ENCODE data around the gene GID8.

DNA sequence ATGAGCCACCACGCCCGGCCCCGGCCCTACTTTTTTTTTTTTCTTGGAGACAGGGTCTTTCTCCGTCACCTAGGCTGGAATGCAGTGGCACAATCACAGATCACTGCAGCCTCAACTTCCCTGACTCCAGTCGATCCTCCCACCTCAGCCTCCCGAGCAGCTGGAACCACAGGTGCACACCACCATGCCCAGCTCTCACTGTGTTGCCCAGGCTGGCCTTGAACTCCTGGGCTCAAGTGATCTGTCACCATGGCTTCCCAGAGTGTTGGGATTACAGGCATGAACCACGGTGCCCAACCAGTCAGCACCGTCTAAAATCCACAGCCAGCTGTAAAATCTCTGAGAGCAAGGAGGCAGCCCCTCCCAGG, 32.0 kb downstream of the GID8 start:
- TF ChIP-seq POLR2A (IDR thresholded peaks at IDR 0.05; ENCODE audit: low read depth, low read length) = no peak
- TF ChIP-seq, protein P1, sequence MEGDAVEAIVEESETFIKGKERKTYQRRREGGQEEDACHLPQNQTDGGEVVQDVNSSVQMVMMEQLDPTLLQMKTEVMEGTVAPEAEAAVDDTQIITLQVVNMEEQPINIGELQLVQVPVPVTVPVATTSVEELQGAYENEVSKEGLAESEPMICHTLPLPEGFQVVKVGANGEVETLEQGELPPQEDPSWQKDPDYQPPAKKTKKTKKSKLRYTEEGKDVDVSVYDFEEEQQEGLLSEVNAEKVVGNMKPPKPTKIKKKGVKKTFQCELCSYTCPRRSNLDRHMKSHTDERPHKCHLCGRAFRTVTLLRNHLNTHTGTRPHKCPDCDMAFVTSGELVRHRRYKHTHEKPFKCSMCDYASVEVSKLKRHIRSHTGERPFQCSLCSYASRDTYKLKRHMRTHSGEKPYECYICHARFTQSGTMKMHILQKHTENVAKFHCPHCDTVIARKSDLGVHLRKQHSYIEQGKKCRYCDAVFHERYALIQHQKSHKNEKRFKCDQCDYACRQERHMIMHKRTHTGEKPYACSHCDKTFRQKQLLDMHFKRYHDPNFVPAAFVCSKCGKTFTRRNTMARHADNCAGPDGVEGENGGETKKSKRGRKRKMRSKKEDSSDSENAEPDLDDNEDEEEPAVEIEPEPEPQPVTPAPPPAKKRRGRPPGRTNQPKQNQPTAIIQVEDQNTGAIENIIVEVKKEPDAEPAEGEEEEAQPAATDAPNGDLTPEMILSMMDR (conservative IDR thresholded peaks at IDR 0.05; ENCODE audit: low read depth, low read length) = no peak
- no peak for TF ChIP-seq RFX5 (IDR thresholded peaks at IDR 0.05; ENCODE audit: low read depth, low read length)
- TF ChIP-seq MAZ (IDR thresholded peaks at IDR 0.05; ENCODE audit: borderline replicate concordance, low read depth, low read length) = no peak
- TF ChIP-seq, protein P2, sequence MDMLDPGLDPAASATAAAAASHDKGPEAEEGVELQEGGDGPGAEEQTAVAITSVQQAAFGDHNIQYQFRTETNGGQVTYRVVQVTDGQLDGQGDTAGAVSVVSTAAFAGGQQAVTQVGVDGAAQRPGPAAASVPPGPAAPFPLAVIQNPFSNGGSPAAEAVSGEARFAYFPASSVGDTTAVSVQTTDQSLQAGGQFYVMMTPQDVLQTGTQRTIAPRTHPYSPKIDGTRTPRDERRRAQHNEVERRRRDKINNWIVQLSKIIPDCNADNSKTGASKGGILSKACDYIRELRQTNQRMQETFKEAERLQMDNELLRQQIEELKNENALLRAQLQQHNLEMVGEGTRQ (IDR thresholded peaks at IDR 0.05; ENCODE audit: low read depth, low read length) = no peak
- no peak for TF ChIP-seq RAD21 (IDR thresholded peaks at IDR 0.05; ENCODE audit: low read length)
- no peak for TF ChIP-seq BHLHE40 (IDR thresholded peaks at IDR 0.05; ENCODE audit: low read depth, low read length)
- TF ChIP-seq CEBPB (IDR thresholded peaks at IDR 0.05; ENCODE audit: low read depth, low read length) = no peak
- TF ChIP-seq, protein P3, sequence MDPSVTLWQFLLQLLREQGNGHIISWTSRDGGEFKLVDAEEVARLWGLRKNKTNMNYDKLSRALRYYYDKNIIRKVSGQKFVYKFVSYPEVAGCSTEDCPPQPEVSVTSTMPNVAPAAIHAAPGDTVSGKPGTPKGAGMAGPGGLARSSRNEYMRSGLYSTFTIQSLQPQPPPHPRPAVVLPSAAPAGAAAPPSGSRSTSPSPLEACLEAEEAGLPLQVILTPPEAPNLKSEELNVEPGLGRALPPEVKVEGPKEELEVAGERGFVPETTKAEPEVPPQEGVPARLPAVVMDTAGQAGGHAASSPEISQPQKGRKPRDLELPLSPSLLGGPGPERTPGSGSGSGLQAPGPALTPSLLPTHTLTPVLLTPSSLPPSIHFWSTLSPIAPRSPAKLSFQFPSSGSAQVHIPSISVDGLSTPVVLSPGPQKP (IDR thresholded peaks at IDR 0.05; ENCODE audit: borderline replicate concordance, low read depth, low read length) = no peak
- TF ChIP-seq CHD1 (IDR thresholded peaks at IDR 0.05; ENCODE audit: low read depth, low read length) = no peak
- no peak for TF ChIP-seq RCOR1 (IDR thresholded peaks at IDR 0.05; ENCODE audit: insufficient replicate concordance, low read length)
- TF ChIP-seq SMC3 (IDR thresholded peaks at IDR 0.05; ENCODE audit: low read depth, low read length) = no peak
- no peak for TF ChIP-seq MXI1 (IDR thresholded peaks at IDR 0.05; ENCODE audit: borderline replicate concordance, low read depth, low read length)
- no peak for TF ChIP-seq MAFK (IDR thresholded peaks at IDR 0.05; ENCODE audit: low read depth, low read length)

All from IMR-90 (cell line).